Upper lobe of right lung (tissue), 1 donor: ENCODE measurements around the gene DNAJC22. TPM values are rescaled to one million over a fixed set of nuclear protein-coding genes. Genes with fewer than 3 reads are reported as not detected.
A peak's percentile ranks its signal among the peaks of the same experiment; 100 is the strongest.

Source experiments
- ATAC-seq: fragments of 200-7000 bp; cut with Tn5 transposase; one replicate; pipeline ENCODE4 v1.9.1; 2020; ENCODE audit warnings: mild to moderate bottlenecking, moderate library complexity
- DNase-seq: peaks from one replicate; pipeline ENCODE4 v3.0.0-alpha.2; 2020
- H3K27ac ChIP-seq: fragments of 200-600 bp; one replicate; pipeline ENCODE4 v1.8.0; 2022
- H3K27me3 ChIP-seq: fragments of 200-600 bp; one replicate; pipeline ENCODE4 v1.8.0; 2022; ENCODE audit warnings: mild to moderate bottlenecking
- H3K36me3 ChIP-seq: fragments of 200-600 bp; one replicate; pipeline ENCODE4 v1.8.0; 2022
- H3K4me1 ChIP-seq: fragments of 200-600 bp; one replicate; pipeline ENCODE4 v1.8.0; 2022
- H3K4me3 ChIP-seq: fragments of 200-600 bp; one replicate; pipeline ENCODE4 v1.8.0; 2022; ENCODE audit warnings: mild to moderate bottlenecking
- H3K9me3 ChIP-seq: fragments of 200-600 bp; one replicate; pipeline ENCODE4 v1.8.0; 2022
- CTCF ChIP-seq: fragments of 200-600 bp; IDR thresholded peaks from one replicate; pipeline ENCODE4 v1.8.0; 2022; ENCODE audit warnings: antibody characterized with exemption
- intact Hi-C: fragments of 100-400 bp; cut with DNase I; formaldehyde crosslinking; loops from one replicate; pipeline ENCODE4 v1.11.0; 2022
- total RNA-seq: library from RNA; stranded (reverse); fragmentation: NEBNext Ultra II Directional; extraction: Animal tissue kit (Norgen Biotek cat#: 25700); gene quantifications from one replicate; pipeline ENCODE4 v1.2.1, GENCODE V29; 2021
- donor health status: DM: no; HTN: yes; CAD: no; lungs with severe emphysema.

Gene DNAJC22
- total RNA-seq, 1 donor from 2014 or later: 0.67 TPM

DNA sequence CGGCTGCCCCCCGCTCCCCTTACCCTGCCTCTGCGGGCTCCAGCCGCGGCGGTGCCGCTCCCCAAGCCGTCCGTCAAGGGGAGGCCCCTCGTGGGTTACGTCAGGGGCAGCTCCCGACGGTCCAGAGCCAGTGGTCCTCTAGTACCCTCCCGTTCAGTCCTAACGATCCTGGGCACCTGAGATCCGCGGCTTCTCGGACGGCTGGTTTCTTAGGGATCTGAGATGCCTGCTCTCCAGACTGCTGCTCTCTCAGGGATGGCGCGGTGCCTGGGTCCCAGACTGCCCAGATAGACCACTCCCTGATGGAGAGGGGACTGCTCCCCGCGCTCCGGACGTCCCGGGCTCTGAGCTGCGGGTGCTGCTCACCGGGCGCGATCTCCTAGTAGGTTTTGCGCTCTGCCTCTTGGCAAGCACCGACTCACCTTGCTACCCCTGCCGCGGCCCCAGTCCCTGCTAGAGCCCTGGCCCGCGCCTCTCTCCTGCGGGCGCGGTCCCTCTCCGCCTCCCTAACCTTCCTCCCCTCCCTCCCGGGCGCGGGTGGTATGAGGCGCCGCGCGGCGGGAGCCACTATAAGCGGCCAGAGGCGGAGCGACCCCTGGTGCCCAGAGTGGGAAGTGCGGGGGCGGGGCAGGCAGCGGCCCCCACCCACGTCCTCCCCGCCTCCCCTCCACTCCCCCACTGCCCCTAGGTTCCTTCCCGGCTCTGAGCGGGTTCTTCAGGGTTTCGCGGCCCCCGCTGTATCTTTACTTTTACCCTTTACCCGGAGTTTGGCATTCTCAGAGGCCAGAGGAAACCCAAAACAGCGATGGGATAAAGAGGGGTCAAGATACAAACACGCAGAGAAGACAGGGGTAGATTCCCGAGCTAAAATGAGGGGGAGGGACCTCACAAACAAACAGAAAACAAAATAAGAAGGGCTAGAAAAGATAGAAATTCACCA, 9.8 kb upstream of the DNAJC22 start, which contains the start of gene C1QL4:
C1QL4 (minus strand) TSS at position 544 of the 940 bp plus-strand sequence. CDS start 711 bp downstream, outside the sequence.
- peak; percentile 94 for ATAC-seq
- peaks cover 68% of the 10 kb centered on the region for H3K27me3 ChIP-seq
- no peak within 1 kb of the TSS for H3K27ac ChIP-seq
- peak within 1 kb of the TSS; percentile 28 for H3K4me3 ChIP-seq
- peak; percentile 91 for DNase-seq
- TF ChIP-seq CTCF: peak; percentile 97
- H3K4me1 ChIP-seq: peaks cover 17% of the 10 kb centered on the region
- intact Hi-C loops: no loop called here
- no peaks in the 10 kb centered on the region for H3K9me3 ChIP-seq
- H3K36me3 ChIP-seq: no peaks in the 10 kb centered on the region

DNA sequence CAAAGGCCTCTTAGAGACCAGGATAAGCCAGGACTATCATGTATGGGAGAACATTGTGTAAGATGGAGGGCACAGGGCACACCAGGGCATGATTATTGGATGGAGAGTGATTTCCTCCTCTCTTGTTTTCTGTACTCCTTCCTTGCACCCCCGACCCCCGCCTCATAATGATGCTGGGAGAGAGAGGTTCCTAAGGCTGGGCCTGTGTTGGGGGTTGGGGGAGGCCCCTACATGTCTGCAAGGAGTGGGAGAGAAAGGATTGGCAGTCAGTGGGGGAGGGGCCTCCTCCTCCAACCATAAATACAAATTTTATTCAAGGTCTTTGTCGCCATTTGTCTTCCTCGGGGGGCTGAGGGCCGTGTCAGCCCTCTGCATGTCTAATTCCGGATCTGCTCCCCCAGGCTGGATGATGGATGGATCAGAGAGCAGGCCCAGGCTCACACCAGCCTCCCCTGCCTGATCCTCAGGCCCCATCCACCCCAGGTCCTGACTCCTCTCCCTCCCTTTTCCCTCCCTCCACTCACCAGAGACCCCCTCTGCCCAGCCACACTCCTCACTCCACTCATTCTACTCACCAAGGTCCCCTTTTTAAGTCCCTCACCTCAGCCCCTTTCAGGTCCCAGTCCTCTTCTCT, 7.7 kb upstream of the DNAJC22 start:
- no peak overlapping the region for H3K4me3 ChIP-seq
- peak; percentile 40 for DNase-seq

DNA sequence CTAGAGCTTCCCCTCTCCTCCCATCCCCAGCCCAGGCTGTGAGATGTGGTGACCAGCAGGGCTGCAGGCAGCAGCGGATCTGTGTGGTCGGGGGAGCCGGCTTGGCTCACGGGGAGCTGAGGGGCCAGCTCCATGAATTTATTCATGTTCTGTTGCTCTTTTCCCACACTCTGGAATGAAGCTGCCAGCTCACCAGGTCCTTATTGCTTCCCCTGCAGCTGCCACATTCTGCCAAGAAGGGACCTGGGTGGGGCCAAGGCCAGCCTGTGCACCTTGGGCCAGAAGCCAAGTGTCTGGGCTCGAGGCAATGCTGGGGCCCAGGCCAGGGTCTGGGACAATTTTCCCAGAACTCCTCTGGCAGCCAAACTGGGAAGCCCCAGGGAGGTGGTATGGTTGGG, 7.2 kb upstream of the DNAJC22 start:
- DNase-seq: peak; percentile 56
- no peaks in the 10 kb centered on the region for H3K36me3 ChIP-seq
- H3K27me3 ChIP-seq: peaks cover 67% of the 10 kb centered on the region
- no peak overlapping the region for H3K27ac ChIP-seq
- ATAC-seq: no peak
- H3K4me3 ChIP-seq: no peak overlapping the region
- TF ChIP-seq CTCF: no peak
- peaks cover 27% of the 10 kb centered on the region for H3K4me1 ChIP-seq
- no peaks in the 10 kb centered on the region for H3K9me3 ChIP-seq
- intact Hi-C loops: no loop called here

More for the DNA sequence above, 7.7 kb upstream of the DNAJC22 start:
- Histone ChIP-seq H3K27ac (no peak overlapping the region), H3K36me3 (no peaks in the 10 kb centered on the region), H3K9me3 (no peaks in the 10 kb centered on the region), H3K27me3 (peaks cover 67% of the 10 kb centered on the region), H3K4me1 (peaks cover 27% of the 10 kb centered on the region)
- no peak for ATAC-seq
- intact Hi-C loops: no loop called here
- TF ChIP-seq CTCF: no peak

DNA sequence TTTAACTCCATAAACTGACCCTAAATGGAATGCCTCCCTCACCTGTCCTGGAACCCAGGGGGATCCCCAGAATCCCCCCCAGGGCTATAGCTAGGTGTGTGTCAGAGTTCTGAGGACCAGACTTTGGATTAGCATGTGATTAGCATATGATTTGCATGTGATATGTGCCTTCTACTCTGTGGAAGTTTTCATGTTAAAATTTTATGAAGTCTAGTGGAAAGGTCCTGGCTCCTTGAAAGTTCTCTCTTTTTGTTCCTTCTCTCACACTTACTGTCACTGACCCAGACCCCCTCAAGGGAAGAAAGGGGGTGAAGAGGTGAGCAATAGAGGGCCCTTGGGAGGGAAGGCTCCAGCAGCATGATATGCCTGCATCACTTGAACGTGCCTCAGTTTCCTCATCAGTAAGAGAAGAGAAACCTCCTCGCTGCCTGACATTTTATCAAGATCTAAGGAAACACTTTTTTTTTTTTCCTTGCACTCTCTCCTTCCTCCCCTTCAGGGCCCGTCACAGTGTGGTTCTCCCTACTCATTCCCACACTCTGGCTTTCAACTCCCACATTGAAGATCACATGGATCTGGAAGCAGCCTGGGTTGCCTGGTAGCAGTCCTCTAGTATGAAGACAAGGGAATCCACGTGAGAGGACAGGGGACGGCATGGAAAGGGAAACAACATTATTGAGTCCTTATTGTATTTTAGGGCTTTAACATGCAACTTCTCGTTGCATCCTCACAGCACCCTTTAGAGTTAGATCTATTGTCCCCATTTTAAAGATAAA, 6.4 kb upstream of the DNAJC22 start:
- intact Hi-C loops: loop anchor here (10.0 kb wide), 1 partner anchor 55 kb away; no protein-coding TSS in a partner anchor

More for the DNA sequence above, 6.4 kb upstream of the DNAJC22 start:
- Histone ChIP-seq H3K4me1 (peaks cover 31% of the 10 kb centered on the region), H3K27me3 (peaks cover 67% of the 10 kb centered on the region), H3K4me3 (no peak overlapping the region), H3K36me3 (no peaks in the 10 kb centered on the region), H3K9me3 (no peaks in the 10 kb centered on the region), H3K27ac (no peak overlapping the region)
- ATAC-seq (no peak), DNase-seq (peak; percentile 3)
- no peak for TF ChIP-seq CTCF
